GM23338 (cell line): ENCODE data around the gene UNC79. TPM values are rescaled to one million over a fixed set of nuclear protein-coding genes. Genes with fewer than 3 reads are reported as not detected.
A peak's percentile ranks its signal among the peaks of the same experiment; 100 is the strongest.

Experiments used
- ATAC-seq: fragments of 200-7000 bp; cut with Tn5 transposase; 3 replicates; pipeline ENCODE4 v1.9.1; 2020
- DNase-seq: peaks from one replicate; pipeline ENCODE4 v3.0.0-alpha.2; 2015; ENCODE audit warnings: low spot score
- H2AFZ ChIP-seq: fragments of 200-600 bp; sonication (generic); 2 replicates; pipeline ENCODE4 v1.8.0; 2016; ENCODE audit warnings: antibody characterized with exemption, mild to moderate bottlenecking, moderate library complexity
- H3F3A ChIP-seq: fragments of 200-600 bp; sonication (generic); replicated peaks from 2 replicates; pipeline ENCODE4 v1.8.0; 2017; ENCODE audit warnings: antibody characterized with exemption, mixed run types, low read depth
- H3K27ac ChIP-seq: fragments of 200-600 bp; sonication (generic); 2 replicates; pipeline ENCODE4 v1.6.1; 2016; ENCODE audit warnings: low read depth
- H3K27me3 ChIP-seq: fragments of 200-600 bp; sonication (generic); 2 replicates; pipeline ENCODE4 v1.8.0; 2016; ENCODE audit warnings: mild to moderate bottlenecking, mixed run types, moderate library complexity; ENCODE audit not compliant: insufficient read depth
- H3K36me3 ChIP-seq: fragments of 200-600 bp; sonication (generic); 2 replicates; pipeline ENCODE4 v1.8.0; 2016; ENCODE audit warnings: mild to moderate bottlenecking; ENCODE audit not compliant: insufficient read depth
- H3K4me1 ChIP-seq: fragments of 200-600 bp; sonication (generic); 2 replicates; pipeline ENCODE4 v1.8.0; 2016; ENCODE audit warnings: mild to moderate bottlenecking, moderate library complexity; ENCODE audit not compliant: insufficient read depth
- H3K4me2 ChIP-seq: fragments of 200-600 bp; sonication (generic); 2 replicates; pipeline ENCODE4 v1.7.1; 2017; ENCODE audit warnings: mixed run types
- H3K4me3 ChIP-seq: fragments of 200-600 bp; sonication (generic); 2 replicates; pipeline ENCODE4 v1.6.1; 2016; ENCODE audit warnings: mixed run types
- H3K79me2 ChIP-seq: fragments of 200-600 bp; sonication (generic); replicated peaks from 2 replicates; pipeline ENCODE4 v1.8.0; 2017; ENCODE audit warnings: mild to moderate bottlenecking; ENCODE audit not compliant: insufficient read depth
- H3K9me2 ChIP-seq: fragments of 200-600 bp; sonication (generic); 2 replicates; pipeline ENCODE4 v1.8.0; 2017; ENCODE audit not compliant: insufficient read depth
- H4K20me1 ChIP-seq: fragments of 200-600 bp; sonication (generic); replicated peaks from 2 replicates; pipeline ENCODE4 v1.8.0; 2017; ENCODE audit warnings: mild to moderate bottlenecking; ENCODE audit not compliant: insufficient read depth
- H3K27ac Mint-ChIP-seq: 2 replicates; pipeline ENCODE4 v1.8.0; 2020; ENCODE audit warnings: inconsistent platforms, mild to moderate bottlenecking, moderate library complexity, mixed read lengths
- H3K27me3 Mint-ChIP-seq: 3 replicates; pipeline ENCODE4 v1.8.0; 2022; ENCODE audit warnings: low read depth, mild to moderate bottlenecking, moderate library complexity, mixed read lengths, inconsistent platforms; ENCODE audit not compliant: insufficient read depth, poor library complexity
- H3K36me3 Mint-ChIP-seq: 3 replicates; pipeline ENCODE4 v1.8.0; 2021; ENCODE audit warnings: low read depth, mild to moderate bottlenecking, inconsistent platforms, moderate library complexity, mixed read lengths
- H3K4me1 Mint-ChIP-seq: 3 replicates; pipeline ENCODE4 v1.8.0; 2020; ENCODE audit warnings: mild to moderate bottlenecking, inconsistent platforms, mixed read lengths
- H3K4me3 Mint-ChIP-seq: 3 replicates; pipeline ENCODE4 v1.8.0; 2021; ENCODE audit warnings: moderate library complexity, mild to moderate bottlenecking, inconsistent platforms, mixed read lengths
- H3K9me3 Mint-ChIP-seq: 3 replicates; pipeline ENCODE4 v1.8.0; 2020; ENCODE audit warnings: moderate library complexity, mild to moderate bottlenecking, inconsistent platforms, mixed read lengths
- CREB1 ChIP-seq: fragments of 250-450 bp; sonication (Bioruptor Pico); IDR thresholded peaks from 2 replicates; pipeline ENCODE4 v1.5.0; 2020; ENCODE audit warnings: low read depth, mild to moderate bottlenecking, moderate library complexity
- CTCF ChIP-seq, 2 experiments: fragments of 200-600 bp in 1 of 2; sonication (generic) in 1 of 2; conservative IDR thresholded peaks; 2 replicates each; pipeline versions ENCODE4 v1.5.1 to v1.6.1; 2016 to 2017; ENCODE audit warnings: antibody characterized with exemption in 2 of 2, low read depth in 2 of 2, mild to moderate bottlenecking in 2 of 2, moderate library complexity in 1 of 2
- ETS1 ChIP-seq: IDR thresholded peaks from 2 replicates; pipeline ENCODE4 v1.6.1; 2016; ENCODE audit warnings: antibody characterized with exemption
- EZH2 ChIP-seq: fragments of 200-600 bp; sonication (generic); IDR thresholded peaks from one replicate; pipeline ENCODE4 v1.8.0; 2017; ENCODE audit warnings: antibody characterized with exemption, mild to moderate bottlenecking, low read depth; ENCODE audit not compliant: unreplicated experiment
- EZH2phosphoT487 ChIP-seq: fragments of 200-600 bp; sonication (generic); IDR thresholded peaks from one replicate; pipeline ENCODE4 v1.8.1; 2018; ENCODE audit warnings: antibody characterized with exemption; ENCODE audit not compliant: unreplicated experiment
- JUNB ChIP-seq: IDR thresholded peaks from one replicate; pipeline ENCODE4 v1.6.1; 2016; ENCODE audit warnings: antibody characterized with exemption; ENCODE audit not compliant: unreplicated experiment
- NANOG ChIP-seq: IDR thresholded peaks from 2 replicates; pipeline ENCODE4 v1.6.1; 2016; ENCODE audit warnings: antibody characterized with exemption, borderline replicate concordance
- REST ChIP-seq: IDR thresholded peaks from one replicate; pipeline ENCODE4 v1.6.1; 2018; ENCODE audit warnings: antibody characterized with exemption; ENCODE audit not compliant: unreplicated experiment
- STAT1 ChIP-seq: IDR thresholded peaks from one replicate; pipeline ENCODE4 v1.6.1; 2016; ENCODE audit warnings: antibody characterized with exemption; ENCODE audit not compliant: unreplicated experiment
- ZNF114 ChIP-seq: fragments of 250-450 bp; sonication (Bioruptor Pico); IDR thresholded peaks from 2 replicates; pipeline ENCODE4 v1.5.0; 2020; ENCODE audit warnings: mild to moderate bottlenecking, moderate library complexity
- ZNF331 ChIP-seq: fragments of 250-450 bp; sonication (Bioruptor Pico); IDR thresholded peaks from 2 replicates; pipeline ENCODE4 v1.5.0; 2020; ENCODE audit warnings: low read depth, mild to moderate bottlenecking, moderate library complexity
- polyA plus RNA-seq: library from polyadenylated mRNA; unstranded; fragments of >200 nt; fragmentation: Nextera tagmentation; extraction: Ambion mirVana; gene quantifications from 2 replicates; pipeline ENCODE4 v1.2.1, GENCODE V29; 2016
- total RNA-seq: library from RNA; depleted of rRNA; stranded (reverse); fragments of >200 nt; shearing (Covaris generic); gene quantifications from 2 replicates; pipeline ENCODE4 v1.2.3, GENCODE V29; 2014

UNC79 gene
- total and polyA plus RNA-seq, 2 experiments from 2014 or later: 1.8 to 3.6 TPM

- no peak for TF ChIP-seq REST
- no peak for TF ChIP-seq JUNB
- TF ChIP-seq ZNF331 (CRISPR knock-in tag): no peak
- no peak for TF ChIP-seq CTCF (conservative IDR thresholded peaks at IDR 0.05; ENCODE audit: low read depth in 2 of 2)
- no peak for TF ChIP-seq CREB1 (CRISPR knock-in tag)
- TF ChIP-seq ZNF114 (CRISPR knock-in tag): no peak
- no peak for TF ChIP-seq EZH2phosphoT487
- TF ChIP-seq ETS1: no peak
These were observed 274.9 kb downstream of the UNC79 start (continued) for GRCh38 chr14:93705513-93706156.

- no peak for DNase-seq
- Histone ChIP-seq H3K36me3 (no peaks in the 10 kb centered on the region), H3K4me3 (no peak overlapping the region), H2AFZ (no peak overlapping the region), H3K4me2 (no peak overlapping the region), H3F3A (no peaks in the 10 kb centered on the region), H3K27ac (no peak overlapping the region), H3K27me3 (no peaks in the 10 kb centered on the region), H3K9me2 (no peaks in the 10 kb centered on the region), H3K4me1 (no peaks in the 10 kb centered on the region), H3K79me2 (no peaks in the 10 kb centered on the region), H4K20me1 (no peaks in the 10 kb centered on the region)
- ATAC-seq: peak; percentile 30
- H3K36me3 Mint-ChIP-seq: no peaks in the 10 kb centered on the region
- H3K27me3 Mint-ChIP-seq: peaks cover 9% of the 10 kb centered on the region
- H3K27ac Mint-ChIP-seq: no peak overlapping the region
- no peaks in the 10 kb centered on the region for H3K9me3 Mint-ChIP-seq
- H3K4me3 Mint-ChIP-seq: no peak overlapping the region
- H3K4me1 Mint-ChIP-seq: peaks cover 4% of the 10 kb centered on the region; the same call in 2 of the 3 replicates
- TF ChIP-seq JUNB: no peak
- no peak for TF ChIP-seq ZNF331 (CRISPR knock-in tag)
- TF ChIP-seq STAT1: no peak
- no peak for TF ChIP-seq CTCF (conservative IDR thresholded peaks at IDR 0.05; ENCODE audit: low read depth in 2 of 2)
- no peak for TF ChIP-seq NANOG
- no peak for TF ChIP-seq CREB1 (CRISPR knock-in tag)
- no peak for TF ChIP-seq EZH2
These were observed 275.7 kb downstream of the UNC79 start for GRCh38 chr14:93706360-93706955.
